NCI-H2029 treated with DMSO at 0.1 percent for 48 hours (cell line): ENCODE results near the gene GPR78.

Experiments used
- DNase-seq: peaks from one replicate; lab custom pipeline; 2025; lab: John Stamatoyannopoulos, UW

GPR78 gene

DNA sequence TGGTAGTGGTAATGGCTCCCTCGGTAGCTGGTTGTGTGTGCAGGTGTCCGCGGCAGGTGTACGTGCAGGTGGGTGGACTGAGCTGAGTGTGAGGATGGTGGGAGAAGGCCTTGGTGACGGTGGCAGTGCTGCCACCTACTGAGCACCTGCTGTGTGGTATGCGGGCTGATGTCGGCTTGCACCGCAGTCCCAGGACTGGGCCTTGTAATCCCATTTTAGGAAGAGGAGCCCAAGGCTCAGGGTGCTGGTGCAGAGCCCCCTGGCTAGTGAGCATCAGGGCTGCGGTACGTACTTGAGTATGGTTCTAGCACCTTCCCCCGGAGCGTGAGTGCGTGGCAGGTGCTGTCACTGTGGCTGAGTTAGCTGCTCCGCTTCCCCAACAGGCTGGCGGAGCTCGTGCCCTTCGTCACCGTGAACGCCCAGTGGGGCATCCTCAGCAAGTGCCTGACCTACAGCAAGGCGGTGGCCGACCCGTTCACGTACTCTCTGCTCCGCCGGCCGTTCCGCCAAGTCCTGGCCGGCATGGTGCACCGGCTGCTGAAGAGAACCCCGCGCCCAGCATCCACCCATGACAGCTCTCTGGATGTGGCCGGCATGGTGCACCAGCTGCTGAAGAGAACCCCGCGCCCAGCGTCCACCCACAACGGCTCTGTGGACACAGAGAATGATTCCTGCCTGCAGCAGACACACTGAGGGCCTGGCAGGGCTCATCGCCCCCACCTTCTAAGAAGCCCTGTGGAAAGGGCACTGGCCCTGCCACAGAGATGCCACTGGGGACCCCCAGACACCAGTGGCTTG is 6.7 kb downstream of the GPR78 start:
- no peak for DNase-seq

DNA sequence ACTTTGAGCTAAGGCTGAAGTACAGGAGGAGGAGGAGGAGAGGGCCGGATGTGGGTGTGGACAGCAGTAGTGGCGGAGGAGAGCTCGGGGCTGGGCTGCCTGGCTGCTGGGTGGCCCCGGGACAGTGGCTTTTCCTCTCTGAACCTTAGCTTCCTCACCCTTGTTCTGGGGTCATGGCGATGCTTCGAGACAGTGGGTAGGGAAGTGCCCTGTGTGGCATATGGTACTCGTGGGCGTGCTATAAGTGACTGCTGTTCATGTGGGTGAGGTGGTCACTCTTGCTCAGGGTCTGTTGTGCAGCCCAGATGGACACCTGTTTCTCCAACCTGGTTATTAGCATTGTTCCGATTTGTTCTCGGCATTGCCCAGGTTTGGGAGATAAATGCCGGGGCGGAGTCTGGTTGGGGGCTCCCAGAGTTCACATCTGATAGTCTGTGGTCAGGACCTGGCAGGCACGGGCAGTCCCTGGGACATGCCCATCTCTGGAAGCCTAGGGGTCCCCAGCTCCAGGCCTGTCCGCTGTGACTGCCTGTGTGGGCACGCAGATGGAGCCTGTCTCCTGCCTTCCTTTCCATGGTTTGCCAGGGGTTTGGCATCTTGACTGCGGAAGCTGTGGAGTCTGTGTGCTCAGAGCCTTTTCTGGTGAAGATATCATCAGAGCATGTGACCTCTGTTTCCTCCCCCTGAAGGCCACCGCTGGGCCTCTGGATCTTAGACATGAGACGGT is 7.4 kb downstream of the GPR78 start:
- no peak for DNase-seq

DNA sequence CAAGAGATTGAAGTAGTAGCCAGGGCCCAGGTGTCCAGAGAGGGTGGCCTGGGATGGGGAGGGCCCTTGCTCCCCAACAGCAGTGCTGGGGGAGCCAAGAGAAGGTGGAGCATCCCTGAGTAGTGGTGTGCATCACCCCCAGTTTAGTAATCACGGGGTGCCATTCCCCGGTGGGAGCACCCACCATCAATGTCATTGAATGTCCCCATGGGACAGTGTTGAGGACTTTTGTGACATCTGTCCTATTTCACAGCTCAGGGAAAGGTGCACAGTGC is 7.9 kb downstream of the GPR78 start:
- no peak for DNase-seq

DNA sequence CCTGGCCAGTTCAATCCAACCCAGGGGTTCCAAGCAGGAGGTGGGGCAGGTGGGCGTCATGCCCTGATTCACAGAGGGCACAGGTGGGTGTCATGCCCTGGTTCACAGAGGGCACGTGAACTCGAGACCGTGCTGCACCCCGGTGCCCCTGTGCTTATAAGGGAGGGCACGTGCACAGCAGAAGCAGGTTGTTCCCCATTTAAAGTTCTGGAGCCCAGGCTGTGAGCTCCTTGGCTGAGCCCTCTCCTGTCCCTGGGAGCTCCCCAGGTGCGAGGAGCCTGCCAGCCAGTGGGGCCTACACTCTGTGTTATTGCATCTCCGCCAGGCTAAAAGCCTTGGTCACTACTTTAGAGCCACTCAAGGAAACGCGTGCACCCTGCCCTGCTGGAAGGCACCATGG is 9.1 kb downstream of the GPR78 start:
- DNase-seq = no peak

DNA sequence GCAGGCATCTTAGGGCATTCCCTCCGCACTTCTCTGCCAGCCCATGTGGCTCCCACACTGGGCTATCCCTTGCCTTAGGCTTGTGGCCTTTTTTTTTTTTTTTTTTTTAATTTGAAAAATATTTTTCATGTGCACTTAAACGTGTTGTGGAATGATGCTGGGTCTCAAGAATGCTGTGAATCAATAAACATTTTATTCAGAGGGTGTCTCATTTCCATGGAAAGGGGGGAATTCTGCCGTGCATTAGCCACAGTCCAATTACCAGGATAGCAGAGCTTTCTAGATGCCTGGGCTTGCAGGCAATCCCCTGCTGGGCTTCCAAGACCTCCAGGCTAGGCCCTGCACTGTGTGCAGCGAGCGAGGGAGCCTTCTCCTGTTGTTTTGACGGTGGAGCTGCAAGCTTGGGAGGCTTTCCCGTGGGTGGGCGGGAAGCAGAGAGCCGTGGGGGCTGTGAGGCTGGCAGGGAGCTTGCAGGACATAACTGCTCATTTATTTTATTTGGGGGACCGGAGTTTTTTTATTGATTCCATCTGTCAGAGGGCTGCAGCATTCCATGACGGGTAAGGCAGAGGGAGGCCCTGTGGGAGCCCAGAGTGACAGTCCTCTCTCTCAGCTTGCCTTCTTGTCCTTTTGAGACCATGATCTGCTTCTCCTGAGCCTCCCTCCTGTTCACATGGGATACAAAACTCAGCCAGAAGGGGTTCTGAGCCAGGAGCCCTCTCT is 9.8 kb downstream of the GPR78 start:
- no peak for DNase-seq

GRCh38 chr4:8590546-8590880 is 10.3 kb downstream of the GPR78 start:
- no peak for DNase-seq

DNA sequence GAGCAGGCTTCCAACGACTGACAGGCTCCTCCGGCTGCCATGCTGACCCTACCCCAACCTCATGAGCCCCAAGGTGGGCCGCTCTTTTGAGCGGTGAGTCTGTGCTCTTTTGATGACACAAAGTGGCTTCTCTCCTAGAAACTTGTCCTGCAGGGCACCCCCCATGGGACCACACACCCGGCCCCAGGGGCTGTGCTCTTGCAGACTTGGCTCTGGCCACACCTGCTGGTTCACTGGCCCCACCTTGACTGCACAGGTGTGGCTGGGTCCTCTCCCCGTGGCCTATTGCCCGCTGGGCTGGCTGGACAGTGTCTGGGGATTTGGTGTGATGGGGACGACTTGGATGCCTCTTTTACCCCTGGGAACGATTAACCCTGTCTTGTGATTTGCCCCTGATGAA is 10.9 kb downstream of the GPR78 start:
- DNase-seq = no peak

DNA sequence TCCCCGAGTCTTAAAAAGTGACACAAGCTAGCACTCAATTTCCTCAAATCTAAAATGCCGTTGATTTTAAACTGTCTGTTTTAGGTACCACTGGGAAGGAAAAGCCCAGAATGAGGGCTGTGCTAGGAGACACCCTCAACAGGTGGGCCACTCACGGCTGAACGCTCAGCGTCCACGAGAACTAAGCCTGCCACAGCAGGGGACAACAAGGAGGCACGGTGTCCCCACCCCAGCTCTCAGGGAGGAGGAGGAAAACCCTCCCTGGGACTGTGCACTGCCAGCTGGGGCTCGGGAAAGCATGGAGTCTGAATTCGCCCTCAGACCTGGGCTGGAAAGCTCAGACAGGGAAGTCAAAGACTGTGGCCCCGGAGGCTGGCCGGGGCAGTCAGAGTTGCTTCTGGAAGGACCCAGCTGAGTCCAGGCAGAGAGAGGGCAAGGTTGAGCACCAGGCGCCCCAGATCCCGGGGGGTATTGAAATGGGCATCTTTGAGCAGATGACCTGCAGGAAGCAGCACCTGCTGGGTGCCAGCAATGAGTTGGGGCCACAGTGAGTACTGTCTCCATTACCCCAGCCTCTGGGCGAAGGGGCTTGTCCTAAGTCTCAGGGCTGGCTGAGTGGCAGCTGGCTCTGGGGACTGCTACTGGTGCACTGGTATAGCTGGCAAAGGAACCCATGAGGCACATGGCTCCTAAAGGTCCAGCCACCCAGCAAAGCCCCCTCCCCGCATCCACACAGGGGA is 11.6 kb downstream of the GPR78 start:
- DNase-seq = no peak

DNA sequence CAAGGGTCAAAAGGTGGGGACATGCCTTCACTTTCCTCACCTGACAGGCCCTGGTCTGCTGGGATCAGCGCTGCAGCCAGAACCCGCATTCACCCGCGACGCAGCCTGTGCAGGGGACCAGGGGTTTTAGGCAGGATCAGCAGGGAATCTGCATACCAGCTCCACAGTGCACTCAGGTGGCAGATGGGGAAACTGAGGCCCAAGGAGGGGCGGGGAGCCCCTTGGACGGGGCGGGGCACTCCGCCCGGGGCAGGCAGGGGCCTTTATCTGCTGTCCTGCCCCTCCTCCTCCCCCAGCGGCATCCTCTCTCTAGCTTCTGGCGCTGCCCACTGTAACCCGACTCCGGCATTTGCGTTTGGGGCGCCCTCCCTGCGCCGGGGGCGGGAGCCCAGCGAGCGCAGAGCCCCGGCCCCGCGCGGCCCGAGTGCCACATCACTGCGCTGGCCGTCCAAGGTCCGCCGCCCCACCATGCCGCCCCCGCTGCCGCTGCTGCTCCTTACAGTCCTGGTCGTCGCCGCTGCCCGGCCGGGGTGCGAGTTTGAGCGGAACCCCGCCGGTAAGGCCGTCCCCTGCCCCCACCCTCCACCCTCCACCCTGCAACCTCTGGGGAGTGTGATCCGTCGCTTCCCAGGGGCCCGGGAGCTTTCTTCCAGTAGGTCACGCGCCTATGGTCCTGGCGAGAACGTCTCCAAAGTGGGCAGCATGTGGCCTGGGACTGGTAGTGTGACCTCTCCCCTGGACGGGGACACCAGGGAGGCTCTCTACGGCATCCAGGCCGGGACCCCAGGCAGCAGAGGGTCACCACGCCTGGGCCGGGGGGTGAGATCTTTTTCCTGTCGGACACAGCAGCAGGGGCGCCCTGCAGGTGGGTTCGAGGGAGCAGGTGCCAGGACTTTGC is 12.4 kb downstream of the GPR78 start, which contains the start of gene CPZ:
TSS of gene CPZ (plus strand) at position 400 of the 898 bp plus-strand sequence. CDS start at position 469, 69 bp downstream.
- DNase-seq = no peak

GRCh38 chr4:8593264-8594096 is 13.3 kb downstream of the GPR78 start:
- DNase-seq = no peak

DNA sequence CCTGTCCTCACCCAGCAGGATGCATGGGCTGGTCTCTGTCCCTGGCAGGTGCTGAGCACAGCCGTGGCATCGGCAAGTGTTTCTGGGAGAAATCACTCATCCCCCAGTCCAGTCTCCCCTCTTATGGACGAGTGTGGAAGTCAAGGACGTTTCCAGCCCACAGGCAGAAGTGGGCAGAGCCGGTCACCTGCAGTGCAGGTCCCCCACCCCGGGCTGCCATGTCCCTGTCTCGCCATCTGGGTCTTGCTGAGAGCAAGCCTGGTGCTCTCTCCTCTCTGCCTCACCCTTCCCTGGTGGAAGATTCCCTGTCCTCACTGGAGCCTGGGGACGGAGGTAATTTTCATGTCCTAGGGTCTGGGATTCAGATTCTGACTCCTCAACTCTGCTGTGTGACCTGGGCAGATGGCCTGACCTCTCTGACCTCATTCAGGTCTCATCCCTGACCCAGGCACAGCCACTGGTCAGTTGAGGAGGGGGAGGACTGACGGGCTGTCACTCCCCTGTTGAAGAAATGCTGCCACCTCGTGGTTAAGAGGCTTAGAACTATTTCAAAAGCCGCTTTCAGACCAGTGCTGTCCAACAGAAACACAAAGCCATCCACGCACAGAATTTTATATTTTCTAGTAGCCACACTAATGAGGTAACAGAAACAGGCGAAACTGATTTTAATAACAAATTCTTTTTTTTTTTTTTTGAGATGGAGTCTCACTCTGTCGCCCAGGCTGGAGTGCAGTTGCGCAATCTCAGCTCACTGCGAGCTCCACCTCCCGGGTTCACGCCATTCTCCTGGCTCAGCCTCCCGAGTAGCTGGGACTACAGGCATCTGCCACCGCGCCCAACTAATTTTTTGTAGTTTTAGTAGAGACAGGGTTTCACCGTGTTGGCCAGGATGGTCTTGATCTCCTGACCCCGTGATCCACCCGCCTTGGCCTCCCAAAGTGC is 14.2 kb downstream of the GPR78 start:
- DNase-seq = peak; percentile 33

- DNase-seq = no peak
Observed at GRCh38 chr4:8595237-8596087, 15.3 kb downstream of the GPR78 start.

- DNase-seq = no peak
Observed at GRCh38 chr4:8596891-8597290, 16.7 kb downstream of the GPR78 start.

- no peak for DNase-seq
Observed at GRCh38 chr4:8597319-8597718, 17.1 kb downstream of the GPR78 start.

GRCh38 chr4:8597791-8598190 is 17.6 kb downstream of the GPR78 start:
- no peak for DNase-seq

- no peak for DNase-seq
Observed at GRCh38 chr4:8598391-8599090, 18.3 kb downstream of the GPR78 start.

DNA sequence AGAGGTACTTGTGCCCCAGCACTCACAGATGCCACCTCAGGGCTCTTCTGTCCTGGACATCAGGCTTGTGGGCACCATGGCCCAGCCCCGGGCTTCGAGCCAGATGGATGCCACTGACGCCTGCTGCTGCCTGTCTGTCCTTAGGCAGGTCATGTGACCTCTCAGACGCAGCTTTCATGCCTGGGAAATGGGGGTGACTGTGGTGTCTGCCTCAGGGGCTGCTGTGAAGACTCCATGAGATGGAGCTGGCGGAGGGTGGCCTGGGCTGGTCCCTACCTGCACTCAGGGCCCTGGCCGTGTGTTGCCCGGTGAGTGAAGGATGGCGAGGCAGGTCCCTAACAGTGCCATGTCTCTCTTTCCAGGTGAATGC is 18.9 kb downstream of the GPR78 start:
- no peak for DNase-seq

DNA sequence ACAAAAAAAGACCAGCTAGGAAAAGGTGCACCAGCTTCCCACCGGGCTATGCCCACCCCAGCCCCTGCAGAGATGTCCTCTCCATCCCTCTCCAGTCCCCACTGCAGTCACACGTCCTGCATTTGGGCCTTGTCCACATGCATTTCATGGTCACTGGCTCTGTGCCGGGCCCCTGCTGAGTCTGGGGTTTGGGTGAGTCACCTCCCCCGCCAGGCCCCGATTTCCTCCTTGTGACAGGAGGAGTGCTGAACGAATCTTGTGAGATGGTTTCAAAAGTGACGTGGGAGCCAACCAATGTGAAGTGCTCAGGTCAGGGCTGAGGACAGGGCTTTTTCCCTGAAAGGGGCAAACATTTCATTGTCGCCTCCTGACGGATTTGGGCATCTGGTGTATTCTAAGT is 19.5 kb downstream of the GPR78 start:
- no peak for DNase-seq
